ENCODE results near the gene RSPH4A.
"Not testable (repeated sequence)": the region's sequence is repeated elsewhere in the genome, so short reads cannot be mapped to it uniquely, and the experiment has no call there.

The RSPH4A gene

DNA sequence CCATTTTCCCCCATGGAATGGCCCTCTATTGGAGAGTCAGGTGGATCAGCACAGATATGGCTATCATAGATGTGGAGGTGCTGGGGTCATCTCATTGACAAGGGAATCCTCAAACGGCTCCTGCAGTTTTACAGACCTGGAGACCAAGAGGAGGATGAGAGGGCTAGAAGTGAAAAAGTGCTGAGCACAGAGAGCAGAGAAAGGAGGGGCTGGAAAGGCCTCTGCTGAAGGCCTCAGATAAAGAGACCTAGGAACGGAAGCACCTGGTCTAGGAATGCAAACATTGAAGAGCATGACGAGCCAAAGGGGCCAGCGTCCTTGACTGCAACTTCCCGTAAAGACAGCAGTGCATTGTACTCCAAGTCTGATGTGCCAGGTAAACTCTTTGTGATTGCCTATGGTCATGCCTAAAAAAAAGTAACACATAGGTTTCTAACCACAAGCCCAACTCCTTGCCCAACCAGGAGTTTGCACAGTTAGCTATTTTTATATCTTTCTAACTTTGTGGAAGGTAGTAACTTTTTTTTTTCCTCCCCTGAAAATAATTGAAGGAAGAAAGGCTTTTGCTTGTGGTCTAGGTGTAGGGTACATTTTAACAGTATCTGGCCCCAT is 15.2 kb downstream of the RSPH4A start:
- no peak for DNase-seq

DNA sequence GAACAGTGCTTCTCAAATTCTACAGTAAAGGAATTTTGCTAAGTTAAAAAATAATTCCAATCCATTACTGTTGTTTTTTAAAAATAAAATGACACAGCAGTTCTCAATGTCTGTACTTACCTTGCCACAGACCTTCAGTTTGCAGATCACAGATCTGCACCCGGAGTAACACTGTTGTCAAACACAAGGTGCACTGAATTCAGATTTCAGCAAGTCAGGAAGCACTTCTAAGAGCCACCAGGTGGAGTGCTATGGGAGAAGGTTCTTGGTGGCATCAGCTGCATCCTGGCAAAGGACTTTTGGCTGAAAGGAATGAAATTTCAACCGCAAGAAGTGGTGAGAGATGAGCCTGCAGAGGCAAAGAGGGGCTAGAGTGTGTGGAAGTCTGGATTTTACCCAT is 17.4 kb downstream of the RSPH4A start:
- no peak for DNase-seq

DNA sequence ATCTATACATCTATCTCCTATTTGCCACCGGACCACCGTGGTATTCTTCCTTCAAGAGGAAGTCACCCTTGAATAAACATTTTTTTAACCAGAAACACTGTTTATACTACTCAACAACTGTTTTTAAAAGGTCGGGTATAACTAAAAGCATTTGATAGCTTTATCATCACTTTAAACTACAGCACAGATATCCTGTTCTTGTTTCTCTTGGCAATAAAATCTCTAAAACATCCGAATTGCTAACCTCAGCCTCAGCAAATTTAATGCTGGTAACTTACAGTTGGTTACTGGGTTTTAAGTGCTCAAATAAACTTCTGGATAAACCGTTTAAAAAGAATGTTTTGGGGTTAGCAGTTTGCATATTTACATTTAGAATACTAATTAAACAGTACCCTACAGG is 31.9 kb downstream of the RSPH4A start:
- no peak for DNase-seq

DNA sequence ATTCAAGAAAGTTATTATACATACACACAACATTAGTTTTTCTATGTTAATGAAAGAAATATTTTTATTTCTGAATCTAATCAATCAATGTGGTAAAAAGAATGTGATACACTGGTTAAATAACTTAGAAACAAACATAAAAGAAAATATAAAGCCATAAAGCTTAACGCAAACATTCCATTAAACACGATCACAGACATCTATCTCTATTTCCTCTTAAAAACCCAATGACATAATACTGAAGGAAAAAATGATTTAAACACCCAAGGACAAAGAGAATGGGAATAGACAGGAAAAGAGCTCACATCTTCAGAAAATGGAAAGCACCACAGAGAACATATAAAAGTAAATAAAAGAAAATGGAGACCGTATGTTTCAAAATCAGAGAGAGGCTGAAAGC is 32.9 kb downstream of the RSPH4A start:
- DNase-seq = no peak

DNA sequence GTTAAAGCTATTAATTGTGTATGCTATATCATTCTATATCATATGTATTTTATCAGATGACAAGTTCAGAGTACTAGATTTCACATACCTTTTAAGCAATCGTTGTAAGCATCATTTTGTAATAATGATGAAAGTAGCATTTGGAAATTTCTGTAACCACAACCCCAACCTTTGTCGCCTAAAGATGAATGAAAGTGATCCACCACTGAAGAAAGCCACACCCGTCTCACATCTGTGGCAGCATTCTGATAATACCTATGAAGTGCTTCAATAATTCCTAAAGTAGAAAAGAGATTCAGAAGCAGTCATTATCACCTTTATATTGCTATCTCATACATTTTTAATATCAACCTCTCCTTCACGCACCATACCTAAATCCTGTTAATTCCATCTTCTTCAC is 35.6 kb downstream of the RSPH4A start:
- no peak for DNase-seq

DNA sequence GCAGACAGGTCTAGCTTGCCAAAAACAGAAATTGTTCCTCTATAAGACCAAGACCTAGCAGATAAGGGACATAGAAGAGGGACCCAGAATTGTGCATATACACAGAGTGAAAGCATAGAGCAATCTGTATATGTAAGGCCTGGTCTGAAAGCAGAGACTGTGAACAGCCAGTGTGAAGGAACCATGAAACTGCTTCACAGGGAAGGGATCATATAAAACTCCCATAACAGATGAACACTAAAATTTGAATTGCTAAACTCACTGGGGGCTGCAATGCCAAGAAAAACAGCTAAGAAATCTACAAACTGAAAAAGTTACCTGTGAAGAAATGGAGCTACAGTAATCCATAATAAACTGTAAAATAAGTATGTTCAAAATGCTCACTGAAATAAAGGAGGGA is 45.3 kb downstream of the RSPH4A start:
- DNase-seq = no peak

DNA sequence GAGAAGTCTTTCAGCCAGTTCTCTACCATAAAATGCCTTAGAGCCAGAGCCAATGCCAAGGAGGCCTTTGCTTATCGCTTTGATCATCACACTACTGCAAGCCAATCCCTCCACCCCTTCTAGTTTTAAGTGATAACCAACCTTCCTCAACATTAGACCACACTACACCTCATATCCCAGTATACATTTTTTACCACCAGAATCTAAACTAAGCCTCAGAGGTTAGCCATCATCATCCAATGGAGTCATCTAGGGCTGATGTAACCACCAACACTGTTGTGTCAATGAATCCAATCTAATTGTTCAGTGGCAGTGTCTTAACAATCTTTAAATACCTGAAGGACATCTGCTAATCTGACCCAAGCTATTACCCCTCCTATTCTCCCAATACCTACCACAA is 45.9 kb downstream of the RSPH4A start:
- no peak for DNase-seq

DNA sequence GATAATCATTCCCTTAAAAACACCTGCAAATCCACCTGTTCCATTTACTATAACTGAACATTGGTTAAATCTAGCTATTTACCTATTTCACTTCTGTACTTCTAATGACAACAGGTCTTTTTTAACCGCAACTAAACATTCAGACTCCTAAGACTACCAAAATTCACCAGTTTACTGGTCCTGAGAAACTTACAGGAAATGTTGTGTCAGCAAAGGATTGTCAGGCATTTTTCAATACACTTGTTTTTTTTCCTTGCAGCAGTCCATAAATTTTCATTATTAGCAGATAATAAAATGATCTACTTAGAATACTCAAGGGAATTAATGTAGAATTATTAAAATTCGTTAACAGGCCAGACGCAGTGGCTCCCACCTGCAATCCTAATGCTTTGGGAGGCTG is 47.0 kb downstream of the RSPH4A start:
- no peak for DNase-seq

DNA sequence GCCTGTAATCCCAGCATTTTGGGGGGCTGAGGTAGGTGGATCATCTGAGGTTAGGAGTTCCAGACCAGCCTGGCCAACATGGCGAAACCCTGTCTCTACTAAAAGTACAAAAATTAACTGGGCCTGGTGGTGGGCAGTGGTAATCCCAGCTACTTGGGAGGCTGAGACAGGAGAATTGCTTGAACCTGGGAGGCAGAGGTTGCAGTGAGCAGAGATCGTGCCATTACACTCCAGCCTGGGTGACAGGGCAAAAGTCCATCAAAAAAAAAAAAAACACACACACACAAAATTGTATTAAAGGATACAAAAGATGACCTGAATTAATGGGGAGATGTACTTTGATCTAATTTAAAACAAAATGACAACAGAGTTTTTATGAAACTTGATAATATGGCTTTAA is 47.9 kb downstream of the RSPH4A start:
- not testable (repeated sequence) for DNase-seq

DNA sequence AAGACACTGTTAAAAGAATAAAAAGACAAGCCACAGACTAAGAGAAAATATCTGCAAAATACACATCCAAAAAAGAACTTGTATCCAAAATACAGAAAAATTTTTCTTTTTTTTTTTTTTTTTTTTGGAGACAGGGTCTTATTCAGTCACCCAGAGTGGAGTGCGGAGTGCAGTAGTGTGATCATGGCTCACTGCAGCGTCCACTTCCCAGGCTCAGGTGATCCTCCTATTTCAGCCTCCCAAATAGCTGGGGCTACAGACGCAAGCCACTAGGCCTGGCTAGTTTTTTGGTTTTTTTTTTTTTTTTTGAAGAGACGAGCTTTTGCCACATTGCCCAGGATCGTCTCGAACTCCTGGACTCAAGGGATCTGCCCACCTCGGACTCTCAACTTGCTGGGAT is 49.2 kb downstream of the RSPH4A start:
- DNase-seq = no peak

DNA sequence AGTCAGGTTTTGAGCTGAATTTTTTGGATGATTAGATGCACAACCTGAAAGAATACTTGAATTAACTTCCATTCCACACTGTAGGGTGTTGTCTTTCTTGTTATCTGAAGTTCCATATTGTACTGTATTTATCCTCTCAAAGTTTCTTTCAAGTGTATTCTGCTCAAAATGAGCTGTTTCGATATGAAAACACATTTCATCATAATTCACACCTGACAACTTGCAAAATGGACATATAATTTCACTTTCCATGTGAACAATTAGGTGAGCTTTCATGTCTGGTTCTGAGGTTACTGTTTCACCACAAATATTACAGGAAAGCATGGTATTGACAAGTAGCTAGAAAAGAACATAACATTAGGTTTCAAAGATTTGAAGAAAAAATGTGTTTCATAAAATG is 50.6 kb downstream of the RSPH4A start:
- DNase-seq = no peak

DNA sequence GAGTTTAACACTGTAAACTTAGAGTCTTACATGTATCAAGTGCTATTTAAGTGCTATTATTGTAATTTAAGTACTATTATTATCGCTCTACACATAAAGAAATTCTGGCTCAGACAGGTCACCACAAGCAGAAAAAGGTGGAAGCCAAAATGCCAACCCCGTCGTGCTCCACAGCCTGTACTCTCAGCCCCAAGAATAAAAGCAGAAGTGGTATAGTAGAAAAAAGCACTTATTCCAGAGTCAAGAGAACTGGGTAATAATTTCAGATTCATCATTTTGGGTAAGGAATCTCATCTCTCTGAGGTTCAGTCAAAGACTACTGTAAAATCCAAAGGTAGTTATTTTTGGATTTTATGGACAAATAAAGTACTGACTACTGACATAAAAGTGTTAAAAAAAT is 51.3 kb downstream of the RSPH4A start:
- no peak for DNase-seq

DNA sequence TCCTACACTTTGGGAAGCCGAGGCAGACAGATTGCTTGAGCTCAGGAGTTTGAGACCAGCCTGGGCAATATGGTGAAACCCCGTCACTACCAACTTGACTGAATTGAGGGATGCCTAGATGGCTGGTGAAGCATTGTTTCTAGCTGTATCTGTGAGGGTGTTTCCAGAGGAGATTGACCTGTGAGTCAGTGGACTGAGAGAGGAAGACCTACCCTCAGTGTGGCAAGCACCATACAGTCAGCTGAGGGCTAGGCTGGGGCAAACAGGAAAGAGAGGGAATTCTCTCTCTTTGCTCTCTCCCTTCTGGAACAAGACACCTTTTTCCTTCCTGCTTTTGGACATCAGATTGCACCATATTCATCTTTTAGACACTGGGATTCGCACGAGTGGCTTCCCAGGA is 56.0 kb downstream of the RSPH4A start:
- DNase-seq = no peak

DNA sequence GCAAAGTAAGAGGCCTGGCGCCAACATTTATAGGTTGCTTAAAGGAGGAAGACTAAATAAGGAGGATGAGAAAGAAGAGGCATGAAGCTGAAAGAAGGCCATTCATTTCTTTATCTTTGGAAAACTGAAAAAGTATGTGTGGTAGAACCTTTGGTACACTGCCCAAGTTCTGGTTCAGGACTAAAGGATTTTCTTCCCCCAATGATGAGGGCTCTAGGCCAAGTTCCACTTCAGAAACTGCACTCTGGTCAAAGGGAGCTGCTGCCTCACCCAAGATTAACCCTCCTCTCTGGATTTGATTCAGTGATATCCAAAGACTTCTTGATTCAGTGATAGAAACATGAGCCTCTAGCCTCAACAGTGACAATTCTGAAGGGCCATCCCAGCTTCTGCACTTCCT is 59.7 kb downstream of the RSPH4A start:
- no peak for DNase-seq

DNA sequence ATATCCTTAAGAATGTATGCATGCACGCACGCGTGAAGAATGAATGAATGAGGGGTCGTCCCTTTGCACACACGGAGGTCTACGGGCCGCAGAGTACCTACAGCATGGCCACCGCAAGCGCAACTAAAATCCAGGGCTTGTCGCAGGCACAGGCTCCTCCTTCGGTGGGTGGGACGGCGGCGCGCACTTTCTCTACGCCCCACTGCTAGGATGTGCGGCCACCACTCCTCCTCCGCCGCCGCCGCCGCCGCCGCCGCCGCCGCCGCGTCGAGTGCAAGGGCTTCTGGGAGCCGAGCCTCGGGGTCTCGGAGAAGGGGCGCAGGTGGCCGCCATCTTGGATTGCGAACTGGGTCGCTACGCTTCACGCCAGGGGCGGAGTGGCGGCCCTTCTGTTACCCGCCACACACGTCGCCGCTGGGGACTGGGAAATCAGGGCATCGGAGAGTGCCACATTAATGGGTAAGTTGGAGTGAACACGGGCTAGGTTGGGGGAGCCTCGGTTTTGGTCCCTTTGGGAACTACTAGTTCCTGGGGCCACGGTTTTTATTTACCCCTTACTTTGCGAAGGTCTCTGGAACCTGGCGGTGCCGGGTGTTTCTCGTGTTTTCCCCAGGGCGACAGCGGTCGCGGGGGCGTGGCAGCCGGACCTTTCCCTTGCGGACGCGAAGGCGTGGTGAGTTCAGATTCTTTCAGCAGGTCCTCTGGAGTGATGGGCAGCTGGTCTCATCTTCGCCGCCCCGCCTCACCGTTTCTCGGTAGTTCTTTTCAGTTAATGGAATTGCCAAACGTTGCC is 64.8 kb downstream of the RSPH4A start, which contains the start of gene KPNA5:
Gene KPNA5, plus strand, starts transcription at position 332 of the 793 bp plus-strand sequence. Its CDS starts 124 bp downstream, at position 456.
- peak; percentile 86 for DNase-seq

DNA sequence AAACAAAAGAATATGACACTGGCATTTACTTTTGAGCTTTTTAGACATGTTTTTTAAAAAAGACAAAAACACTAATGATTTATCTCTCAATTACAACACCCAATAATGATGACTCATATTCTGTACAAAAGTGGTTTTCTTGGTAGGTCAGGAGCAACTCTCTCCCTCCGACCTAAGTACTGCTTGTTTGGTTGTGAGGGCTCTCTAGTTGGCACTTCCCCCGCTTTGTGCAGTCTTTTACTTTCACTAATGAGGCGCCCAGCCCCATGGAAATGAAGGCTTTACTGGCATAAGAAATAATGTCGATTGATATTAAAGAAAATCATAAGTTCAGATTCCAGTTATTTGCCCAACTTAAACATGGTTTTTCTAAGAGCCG is 66.0 kb downstream of the RSPH4A start:
- DNase-seq = peak; percentile 23

All from NCI-H446 treated with DMSO at 0.1 percent for 48 hours (cell line).